Lung microvascular endothelial cell (primary cell): ENCODE data around the gene MIB2. TPM values are rescaled to one million over a fixed set of nuclear protein-coding genes. Genes with fewer than 3 reads are reported as not detected.
A peak's percentile ranks its signal among the peaks of the same experiment; 100 is the strongest.

Experiments
- DNase-seq, 2 donors: peaks; one replicate each; pipeline versions ENCODE4 v3.0.0 to v3.0.0-alpha.2; 2010; ENCODE audit warnings: low read depth in 2 of 2
- total RNA-seq: library from RNA; depleted of rRNA; stranded (reverse); fragments of >200 nt; gene quantifications from 2 replicates; pipeline ENCODE4 v1.2.1, GENCODE V29; 2014

The MIB2 gene
- total RNA-seq, 1 donor from 2014 or later, result 51.6 TPM

- DNase-seq, result peak in 1 of 2 donors; percentile 19
Observed at GRCh38 chr1:1614204-1614953, 921 bp upstream of the MIB2 start.

- DNase-seq, result no peak
Observed at GRCh38 chr1:1614954-1615255, 395 bp upstream of the MIB2 start.

GRCh38 chr1:1616045-1616790 is 918 bp downstream of the MIB2 start:
- peak; percentile 46 to 57 for DNase-seq

- no peak for DNase-seq
Observed at GRCh38 chr1:1616838-1617237, 1.5 kb downstream of the MIB2 start.

GRCh38 chr1:1617516-1617915 is 2.2 kb downstream of the MIB2 start:
- no peak for DNase-seq

- DNase-seq, result no peak
Observed at GRCh38 chr1:1617925-1618324, 2.6 kb downstream of the MIB2 start.

- no peak for DNase-seq
Observed at GRCh38 chr1:1618396-1619068, 3.2 kb downstream of the MIB2 start.

GRCh38 chr1:1619917-1620361 is 4.6 kb downstream of the MIB2 start:
- DNase-seq, result no peak

GRCh38 chr1:1620433-1621139 is 5.3 kb downstream of the MIB2 start:
- DNase-seq, result no peak

- no peak for DNase-seq
Observed at GRCh38 chr1:1621173-1622009, 6.1 kb downstream of the MIB2 start.

- no peak for DNase-seq
Observed at GRCh38 chr1:1622010-1622787, 6.9 kb downstream of the MIB2 start.

GRCh38 chr1:1622788-1623094 is 7.4 kb downstream of the MIB2 start:
- no peak for DNase-seq

- DNase-seq, result no peak
Observed at GRCh38 chr1:1623181-1623630, 7.9 kb downstream of the MIB2 start.

GRCh38 chr1:1623631-1624442 is 8.5 kb downstream of the MIB2 start:
- DNase-seq, result no peak

- DNase-seq, result no peak
Observed at GRCh38 chr1:1624443-1625403, 9.4 kb downstream of the MIB2 start.

- DNase-seq, result no peak
Observed at GRCh38 chr1:1625404-1625775, 10.1 kb downstream of the MIB2 start.

GRCh38 chr1:1625824-1626206 is 10.5 kb downstream of the MIB2 start:
- DNase-seq, result no peak
